Measurements from ENCODE around the gene CA10.

The CA10 gene

DNA sequence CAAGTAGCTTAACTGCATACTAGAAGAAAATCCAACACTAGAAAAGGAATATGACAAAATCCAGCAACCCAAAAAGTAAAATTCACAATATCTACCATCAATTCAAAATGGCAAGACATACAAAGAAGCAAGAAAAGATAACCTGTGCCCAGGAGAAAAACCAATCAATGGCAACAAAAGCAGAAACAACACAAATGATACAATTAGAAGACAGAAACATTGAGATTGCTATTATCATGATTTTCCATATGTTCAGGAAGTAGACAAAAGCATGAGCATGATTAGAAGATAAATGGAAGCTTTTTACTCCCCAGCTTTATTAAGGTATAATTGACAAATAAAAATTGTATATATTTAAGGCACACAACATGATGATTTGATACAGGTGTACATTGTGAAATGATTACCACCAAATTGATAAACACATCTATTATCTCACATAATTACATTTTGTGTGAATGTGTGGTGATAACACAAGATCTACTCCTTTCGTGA is 117.3 kb downstream of the CA10 start:
- DNase-seq: no peak

GRCh38 chr17:52036416-52036815 is 122.1 kb downstream of the CA10 start:
- no peak for DNase-seq

DNA sequence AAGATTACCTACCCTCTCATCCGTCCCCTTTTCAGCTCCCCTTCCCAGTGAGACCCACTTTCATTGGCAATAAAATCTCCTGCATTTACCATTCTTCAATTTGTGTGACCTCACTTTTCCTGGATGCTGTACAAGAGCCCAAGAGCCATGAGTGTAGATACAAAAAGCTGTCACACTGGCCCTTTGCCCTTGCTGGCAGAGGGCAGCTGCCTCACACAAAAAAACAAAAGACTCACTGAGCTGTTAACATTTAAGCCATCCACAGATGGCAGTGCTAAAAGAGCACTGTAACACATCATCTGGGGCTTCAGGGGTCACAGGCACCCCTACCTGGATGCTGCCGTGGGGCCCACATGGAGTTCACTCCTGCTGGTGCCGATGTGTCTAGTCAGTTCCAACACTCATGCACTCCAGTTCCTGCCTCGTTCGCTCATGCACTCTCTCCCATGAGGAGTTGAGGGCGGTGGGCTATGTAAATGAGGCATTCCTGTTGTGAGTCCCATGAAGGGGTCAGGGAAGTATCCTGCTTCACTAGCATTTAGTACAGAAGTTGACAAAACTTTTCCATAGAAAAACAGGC is 123.1 kb downstream of the CA10 start:
- DNase-seq: no peak

DNA sequence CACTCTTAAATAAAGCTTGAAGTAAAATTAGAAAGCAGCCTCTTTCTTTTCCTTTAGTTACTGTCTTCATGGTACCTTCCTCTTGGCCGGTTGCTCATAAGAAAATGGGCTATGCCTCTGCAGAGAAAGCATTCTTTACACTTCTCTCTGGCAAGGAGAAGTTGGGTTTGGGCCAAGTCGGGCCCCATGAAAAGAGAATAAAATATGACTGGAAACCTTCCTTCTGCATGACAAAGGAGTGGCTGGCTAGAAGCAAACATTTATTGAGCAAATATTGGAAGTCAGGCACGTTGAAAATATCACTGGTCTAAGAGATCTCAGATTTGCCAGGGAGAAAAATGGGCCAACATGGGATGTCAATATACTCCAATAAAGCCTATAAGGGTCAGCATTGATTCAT is 126.1 kb downstream of the CA10 start:
- no peak for DNase-seq

- DNase-seq: no peak
Observed at GRCh38 chr17:52030052-52030451, 128.5 kb downstream of the CA10 start.

GRCh38 chr17:52027620-52028295 is 130.8 kb downstream of the CA10 start:
- DNase-seq: no peak

GRCh38 chr17:52027081-52027480 is 131.4 kb downstream of the CA10 start:
- no peak for DNase-seq

DNA sequence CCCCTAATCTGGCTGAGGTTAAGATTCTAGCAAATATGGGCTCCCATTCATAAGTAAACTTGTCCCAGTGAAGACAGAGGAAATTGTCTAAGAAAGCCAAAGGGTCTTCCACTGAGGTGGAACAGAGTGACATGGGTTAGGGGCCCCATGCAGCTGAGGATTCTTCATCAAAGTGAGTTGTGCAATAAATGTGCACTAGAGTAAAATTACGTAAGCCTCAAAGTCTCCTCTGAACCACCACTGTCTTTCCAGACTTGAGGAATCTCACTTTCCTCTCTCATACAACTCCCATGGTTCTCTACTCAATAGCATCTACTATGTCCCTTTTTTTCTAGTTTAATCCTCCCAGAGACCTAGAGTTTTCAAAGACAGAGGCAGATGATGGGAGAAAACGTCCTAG is 132.4 kb downstream of the CA10 start:
- no peak for DNase-seq

DNA sequence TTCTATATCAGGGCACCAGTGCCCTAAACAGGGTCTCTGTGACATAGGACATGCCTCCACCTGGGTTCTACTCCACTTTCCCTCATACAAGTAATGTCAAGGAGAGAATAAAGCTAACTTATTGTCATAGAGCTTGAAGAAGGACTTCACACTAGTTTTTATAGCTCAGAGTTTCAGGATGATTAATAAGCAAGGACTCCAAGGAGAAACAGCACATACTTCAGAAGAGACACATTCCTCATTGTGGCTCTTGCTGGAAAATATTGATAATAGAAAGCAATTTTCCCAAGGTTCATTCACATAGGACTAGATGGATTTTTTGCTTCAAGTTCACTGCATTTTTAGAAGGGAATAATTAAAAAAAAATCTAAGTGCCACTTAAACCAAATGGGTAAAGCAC is 133.3 kb downstream of the CA10 start:
- DNase-seq: no peak

DNA sequence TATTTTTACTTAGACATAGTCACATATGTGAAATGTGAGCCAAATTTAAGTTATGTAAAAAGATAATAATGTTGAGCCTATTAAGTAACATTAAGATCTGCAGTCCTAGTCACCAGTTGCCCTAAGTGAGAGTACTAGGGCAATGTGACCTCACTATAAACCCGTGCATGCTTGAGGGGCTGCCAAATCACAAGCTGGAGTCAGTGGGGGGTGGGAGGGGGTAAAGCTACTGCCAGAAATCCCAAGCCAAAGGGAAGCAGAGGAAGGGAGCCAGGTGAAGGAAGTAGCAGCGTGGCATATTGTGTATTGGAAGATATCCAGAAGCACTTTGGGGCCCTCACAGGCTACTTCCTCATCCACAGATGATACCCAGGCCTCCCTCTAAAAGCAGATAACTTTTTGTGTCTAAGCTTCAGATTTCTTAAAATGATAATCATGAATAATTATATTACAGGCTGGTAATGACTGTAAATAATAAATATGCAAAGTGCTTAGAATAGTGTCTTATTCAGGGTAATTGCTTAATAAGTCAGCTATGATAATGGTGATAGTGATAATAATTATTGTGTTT is 134.1 kb downstream of the CA10 start:
- DNase-seq: peak; percentile 69 to 84

DNA sequence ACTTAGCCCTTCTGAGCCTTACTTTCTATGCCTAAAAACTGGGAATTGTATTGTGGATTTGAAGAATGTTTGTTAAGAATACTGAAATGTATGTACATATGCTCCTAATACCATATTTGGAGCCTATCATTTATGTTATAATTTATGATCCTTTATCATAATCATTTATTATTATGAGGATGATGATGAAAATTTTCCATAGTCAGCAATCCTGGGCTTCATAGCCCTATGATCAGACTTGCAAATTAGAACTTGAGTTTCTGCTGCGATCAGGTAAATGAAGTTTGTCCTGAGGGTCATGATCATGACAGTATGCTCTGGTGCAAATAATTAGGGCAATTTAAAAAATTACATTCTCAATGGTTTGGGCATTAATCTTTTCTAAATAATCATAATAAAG is 147.4 kb downstream of the CA10 start:
- no peak for DNase-seq

DNA sequence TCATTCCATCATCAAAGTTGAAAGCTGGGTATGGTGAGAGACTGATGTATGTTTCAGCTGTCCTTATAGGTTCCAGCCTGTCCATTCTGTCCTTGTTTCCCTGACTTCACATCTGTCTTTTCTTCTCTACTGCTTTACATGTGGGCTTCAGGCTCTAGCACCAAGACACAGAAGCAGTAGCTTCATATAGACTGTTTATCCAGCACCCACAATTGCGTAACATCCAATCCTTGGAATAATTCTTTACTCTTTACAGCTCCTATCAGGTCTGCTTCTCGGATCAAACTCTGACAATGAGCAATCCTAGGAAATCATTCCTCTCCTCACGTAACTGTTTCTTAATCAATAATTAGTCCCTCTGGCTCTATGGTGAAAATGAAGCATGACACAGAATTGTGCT is 158.9 kb downstream of the CA10 start:
- DNase-seq: no peak

DNA sequence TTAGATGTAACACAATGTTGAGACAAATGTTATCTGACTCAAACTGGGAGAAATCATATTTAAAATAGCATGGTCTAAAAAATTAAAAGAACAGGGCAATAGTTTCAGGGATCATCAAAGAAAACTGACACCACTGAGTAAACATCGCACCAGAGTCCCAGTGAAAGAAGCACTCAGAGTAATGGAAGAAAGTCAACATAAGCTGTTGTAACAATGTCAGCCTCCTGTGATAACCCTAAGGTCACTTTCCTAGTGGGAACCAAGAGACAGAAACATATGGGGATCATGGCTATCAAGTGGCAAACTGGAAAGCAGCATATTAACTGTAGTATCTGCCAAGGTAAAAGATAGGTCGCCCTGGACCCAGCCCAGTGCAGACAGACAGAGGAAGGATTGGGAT is 160.8 kb downstream of the CA10 start:
- DNase-seq: peak in 1 of 2 experiments; percentile 13

DNA sequence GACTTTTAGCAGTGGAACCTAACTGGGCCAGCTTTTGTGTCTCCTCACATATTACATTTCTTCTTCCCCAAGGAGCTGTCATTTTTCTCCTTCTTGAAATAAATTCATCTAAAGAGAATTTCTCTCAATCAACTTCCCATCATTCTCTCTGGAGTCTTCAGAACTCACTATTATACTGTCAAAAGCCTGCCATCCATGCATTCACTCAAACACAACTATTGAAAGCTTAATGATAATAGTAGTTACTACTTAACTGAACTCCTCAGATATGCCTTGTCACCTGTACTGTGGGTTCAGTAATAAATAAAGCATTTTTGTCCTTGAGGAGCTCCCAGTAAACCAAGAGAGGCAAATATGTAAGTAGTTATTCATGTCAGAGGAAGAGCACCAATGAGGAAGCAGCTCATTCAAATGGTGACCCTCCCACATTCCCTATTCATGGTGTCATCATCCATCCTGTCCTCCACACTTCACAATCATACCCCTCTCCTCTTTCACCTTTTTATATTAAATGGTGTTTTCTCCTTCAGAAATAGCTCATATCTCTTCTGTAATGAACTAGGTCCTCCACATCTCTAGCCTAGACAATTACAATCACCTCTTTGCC is 162.6 kb downstream of the CA10 start:
- no peak for DNase-seq

DNA sequence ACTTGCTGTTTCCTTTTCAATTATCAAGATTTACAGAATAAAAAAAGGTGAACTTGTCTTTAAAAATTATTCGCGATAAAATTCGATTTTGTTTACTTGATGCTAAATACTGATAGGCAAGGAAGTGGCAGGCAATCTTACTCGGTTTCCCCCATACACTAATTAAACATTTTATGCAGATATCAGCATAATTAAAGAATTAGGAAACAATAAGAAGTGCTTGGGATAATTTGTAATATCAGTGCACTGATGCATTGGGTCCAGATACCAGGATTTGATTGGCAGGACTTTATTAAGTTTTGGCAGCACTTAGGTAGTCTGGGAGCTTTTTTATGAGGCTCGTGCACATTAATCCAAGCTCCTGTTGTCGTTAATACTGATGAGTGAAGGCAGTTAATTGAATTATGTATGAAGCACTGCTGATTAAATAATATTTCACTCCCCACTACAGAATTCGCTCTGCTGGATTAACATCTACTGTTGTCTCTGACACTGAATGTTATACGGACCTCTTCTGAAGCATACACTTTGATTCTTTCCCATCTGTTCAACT is 165.6 kb downstream of the CA10 start:
- no peak for DNase-seq

GRCh38 chr17:51971121-51971520 is 187.4 kb downstream of the CA10 start:
- DNase-seq: no peak

- no peak for DNase-seq
Observed at GRCh38 chr17:51961689-51962088, 196.8 kb downstream of the CA10 start.

GRCh38 chr17:51957786-51958185 is 200.7 kb downstream of the CA10 start:
- no peak for DNase-seq

DNA sequence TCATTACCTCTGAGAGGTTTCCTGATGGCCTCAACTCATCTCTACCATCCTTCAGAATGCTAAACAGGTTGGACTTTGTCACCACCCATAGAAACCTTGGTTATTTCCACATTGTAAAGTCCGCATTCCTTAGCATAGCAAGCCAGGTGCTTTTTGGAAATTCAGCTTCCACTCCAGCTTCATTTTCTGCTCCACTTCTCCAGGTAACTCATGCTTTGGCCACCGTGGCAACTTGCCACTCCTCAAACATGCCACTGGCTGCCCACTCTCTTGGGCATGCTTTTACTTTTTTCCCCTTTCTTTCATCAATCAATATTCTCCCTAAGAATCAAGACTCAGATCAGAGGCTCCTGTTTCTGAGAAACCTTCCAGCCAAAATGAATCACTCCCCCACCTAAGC is 203.3 kb downstream of the CA10 start:
- DNase-seq: no peak

GRCh38 chr17:51954232-51954765 is 204.2 kb downstream of the CA10 start:
- no peak for DNase-seq

DNA sequence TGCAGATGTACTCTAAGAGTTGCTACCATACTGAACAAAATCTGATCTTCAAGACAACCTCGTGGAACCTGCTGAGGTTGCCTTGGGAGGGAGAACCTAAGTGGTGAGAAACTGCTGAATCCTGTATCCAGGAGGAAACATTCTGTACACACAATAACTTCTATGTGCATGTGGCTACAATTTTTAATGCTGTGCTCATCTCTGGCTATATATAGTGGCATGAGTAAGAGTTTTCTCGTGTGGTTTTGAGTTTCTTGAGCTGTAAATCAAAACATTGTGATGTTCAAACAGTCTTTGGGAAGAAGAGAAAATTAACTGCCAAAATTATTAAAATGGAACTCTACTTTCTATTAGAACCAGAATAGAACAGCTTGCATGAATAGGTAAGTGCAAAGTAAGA is 206.8 kb downstream of the CA10 start:
- DNase-seq: no peak

DNA sequence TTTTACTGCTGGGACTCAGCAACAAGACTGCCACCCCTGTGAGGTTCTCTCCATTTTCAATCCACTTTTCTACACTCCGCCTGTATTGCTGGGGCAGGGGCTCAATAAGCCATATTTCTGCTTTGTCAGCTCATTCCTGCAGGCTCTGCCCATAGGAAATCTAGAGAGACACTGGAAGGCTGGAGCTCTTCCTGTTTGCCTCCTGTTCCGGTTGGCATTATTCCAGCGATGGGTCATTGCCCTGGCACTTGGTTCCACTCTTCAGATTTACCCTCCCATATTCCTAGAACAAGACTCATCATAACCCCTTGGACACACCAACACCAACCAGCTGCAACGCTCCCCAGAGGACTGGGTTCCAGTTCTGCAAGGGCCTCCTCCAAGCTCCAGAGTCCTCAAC is 210.4 kb downstream of the CA10 start:
- DNase-seq: no peak

DNA sequence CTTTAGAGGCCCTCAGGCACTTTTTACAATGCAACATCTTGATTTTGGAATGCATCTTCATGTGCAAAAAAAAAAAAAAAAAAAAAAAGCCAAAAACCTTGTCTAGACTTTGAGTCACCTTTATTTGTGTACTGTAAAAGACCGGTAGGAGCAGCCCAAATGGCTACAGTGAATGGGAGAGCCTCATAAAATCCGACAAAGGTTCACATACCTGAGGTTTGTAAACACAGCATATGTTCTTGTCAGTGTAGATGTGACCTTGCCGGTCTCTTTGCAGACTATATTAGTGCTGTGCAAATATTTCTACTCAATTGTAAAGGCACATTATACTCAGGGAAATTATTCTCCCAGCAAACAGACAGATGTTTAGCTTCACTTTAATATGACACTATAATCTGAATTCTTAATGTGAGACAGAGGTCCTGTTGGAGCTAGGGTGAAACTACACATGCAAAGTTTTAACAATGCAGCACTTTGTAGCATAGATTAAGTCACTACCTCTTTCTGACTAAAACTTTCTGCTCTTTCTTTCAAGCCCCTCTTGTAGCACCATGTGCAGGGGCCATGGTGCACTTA is 211.3 kb downstream of the CA10 start:
- DNase-seq: peak in 1 of 2 experiments; percentile 50
